ENCODE results near the gene CERS6. TPM values are rescaled to one million over a fixed set of nuclear protein-coding genes. Genes with fewer than 3 reads are reported as not detected.

Gene CERS6
- total RNA-seq, 1 donor from 2014 or later, result 30.9 TPM

DNA sequence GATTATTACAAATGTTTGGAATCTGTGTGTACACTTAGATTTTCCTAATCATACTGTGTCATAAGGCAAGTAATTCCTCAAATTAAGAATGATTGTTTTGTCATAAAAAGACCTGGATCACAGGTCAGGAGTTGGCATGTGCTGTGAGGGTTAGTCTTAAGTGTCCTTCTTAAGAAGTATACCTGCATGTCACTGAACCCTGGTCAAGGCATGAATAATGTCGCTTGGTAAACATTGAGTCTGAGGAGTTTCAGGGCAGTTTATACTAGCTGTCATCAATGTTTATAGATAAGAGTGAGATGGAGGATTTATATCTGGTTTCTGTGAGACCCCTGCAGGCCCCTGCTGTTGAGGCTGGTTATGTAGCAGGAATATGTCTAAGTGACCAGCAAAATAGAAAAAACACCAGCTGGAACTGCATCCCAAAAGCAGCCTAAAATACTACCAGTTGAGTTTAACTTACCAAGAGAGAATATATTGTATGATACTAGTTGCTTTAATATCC, 234.4 kb downstream of the CERS6 start:
- H3K36me3 Mint-ChIP-seq (ENCODE audit: unreplicated experiment), result peaks cover 15% of the 10 kb centered on the region

DNA sequence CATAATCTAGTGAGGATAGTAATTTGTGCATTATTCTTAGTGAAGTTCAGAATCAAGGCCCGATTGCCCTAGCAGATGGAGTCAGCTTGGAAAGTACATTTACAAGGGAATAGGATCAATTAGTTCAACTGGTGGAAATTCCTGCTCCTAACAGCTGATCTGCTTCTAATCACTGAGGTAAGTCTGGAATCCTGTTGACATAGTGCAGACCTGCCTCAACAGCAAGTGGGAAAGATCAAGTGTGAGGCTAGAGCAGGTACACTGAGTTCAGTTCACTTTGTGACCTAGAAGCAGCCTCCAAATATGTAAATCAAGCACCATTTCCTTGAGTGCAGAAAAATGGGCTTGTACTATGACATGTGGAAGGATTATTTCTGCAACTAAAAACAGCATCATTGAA, 235.1 kb downstream of the CERS6 start:
- TF ChIP-seq, protein P1, sequence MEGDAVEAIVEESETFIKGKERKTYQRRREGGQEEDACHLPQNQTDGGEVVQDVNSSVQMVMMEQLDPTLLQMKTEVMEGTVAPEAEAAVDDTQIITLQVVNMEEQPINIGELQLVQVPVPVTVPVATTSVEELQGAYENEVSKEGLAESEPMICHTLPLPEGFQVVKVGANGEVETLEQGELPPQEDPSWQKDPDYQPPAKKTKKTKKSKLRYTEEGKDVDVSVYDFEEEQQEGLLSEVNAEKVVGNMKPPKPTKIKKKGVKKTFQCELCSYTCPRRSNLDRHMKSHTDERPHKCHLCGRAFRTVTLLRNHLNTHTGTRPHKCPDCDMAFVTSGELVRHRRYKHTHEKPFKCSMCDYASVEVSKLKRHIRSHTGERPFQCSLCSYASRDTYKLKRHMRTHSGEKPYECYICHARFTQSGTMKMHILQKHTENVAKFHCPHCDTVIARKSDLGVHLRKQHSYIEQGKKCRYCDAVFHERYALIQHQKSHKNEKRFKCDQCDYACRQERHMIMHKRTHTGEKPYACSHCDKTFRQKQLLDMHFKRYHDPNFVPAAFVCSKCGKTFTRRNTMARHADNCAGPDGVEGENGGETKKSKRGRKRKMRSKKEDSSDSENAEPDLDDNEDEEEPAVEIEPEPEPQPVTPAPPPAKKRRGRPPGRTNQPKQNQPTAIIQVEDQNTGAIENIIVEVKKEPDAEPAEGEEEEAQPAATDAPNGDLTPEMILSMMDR (IDR thresholded peaks at IDR 0.05), result no peak
- H3K9me3 Mint-ChIP-seq (ENCODE audit: unreplicated experiment), result no peaks in the 10 kb centered on the region
- H3K4me1 Mint-ChIP-seq (ENCODE audit: unreplicated experiment), result peaks cover 11% of the 10 kb centered on the region
- no peak for DNase-seq (ENCODE audit: extremely low spot score, unreplicated experiment)
- no peaks in the 10 kb centered on the region for H3K27me3 Mint-ChIP-seq (ENCODE audit: unreplicated experiment)
- no peak overlapping the region for H3K4me3 Mint-ChIP-seq (ENCODE audit: unreplicated experiment)
- peaks cover 19% of the 10 kb centered on the region for H3K36me3 Mint-ChIP-seq (ENCODE audit: unreplicated experiment)
- no peak overlapping the region for H3K27ac Mint-ChIP-seq (ENCODE audit: unreplicated experiment)

More for the DNA sequence above, 234.4 kb downstream of the CERS6 start:
- Mint-ChIP-seq H3K9me3 (ENCODE audit: unreplicated experiment) (no peaks in the 10 kb centered on the region), H3K4me1 (ENCODE audit: unreplicated experiment) (peaks cover 19% of the 10 kb centered on the region), H3K4me3 (ENCODE audit: unreplicated experiment) (no peak overlapping the region), H3K27me3 (ENCODE audit: unreplicated experiment) (no peaks in the 10 kb centered on the region), H3K27ac (ENCODE audit: unreplicated experiment) (no peak overlapping the region)
- no peak for DNase-seq (ENCODE audit: extremely low spot score, unreplicated experiment)
- TF ChIP-seq, protein P1 (IDR thresholded peaks at IDR 0.05), result no peak

DNA sequence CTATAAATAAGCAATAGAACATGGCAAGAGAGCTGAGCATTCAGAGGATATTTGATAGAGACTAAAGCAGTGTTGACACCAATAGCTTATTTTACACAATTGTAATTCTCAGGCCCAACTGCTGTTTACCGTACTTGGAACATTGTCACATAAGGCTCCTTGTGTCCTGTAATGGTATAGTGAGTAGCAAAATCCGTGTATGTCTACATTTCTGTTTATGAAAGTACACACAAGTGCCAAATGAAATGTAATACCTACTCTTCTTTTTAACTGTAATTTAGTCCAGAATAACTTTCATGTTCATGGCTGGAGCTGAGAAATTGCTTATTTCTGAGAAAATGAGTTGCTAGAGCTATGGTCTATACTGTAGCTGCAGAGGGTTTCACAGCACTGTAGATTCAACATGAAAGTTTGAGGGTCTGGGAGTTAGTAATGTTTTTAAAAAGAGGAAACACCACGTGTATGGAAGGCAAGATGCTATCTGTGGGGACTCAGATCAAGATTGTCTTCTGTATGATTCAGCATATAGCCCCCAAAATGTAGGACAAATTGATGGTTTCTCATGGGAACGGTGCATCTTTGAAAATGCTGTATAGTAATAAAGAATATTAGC, 236.2 kb downstream of the CERS6 start:
- Mint-ChIP-seq H3K4me3 (ENCODE audit: unreplicated experiment) (no peak overlapping the region), H3K9me3 (ENCODE audit: unreplicated experiment) (no peaks in the 10 kb centered on the region), H3K27ac (ENCODE audit: unreplicated experiment) (no peak overlapping the region), H3K4me1 (ENCODE audit: unreplicated experiment) (peaks cover 2% of the 10 kb centered on the region), H3K36me3 (ENCODE audit: unreplicated experiment) (peaks cover 23% of the 10 kb centered on the region), H3K27me3 (ENCODE audit: unreplicated experiment) (no peaks in the 10 kb centered on the region)
- TF ChIP-seq, protein P1 (IDR thresholded peaks at IDR 0.05), result no peak
- DNase-seq (ENCODE audit: extremely low spot score, unreplicated experiment), result no peak

DNA sequence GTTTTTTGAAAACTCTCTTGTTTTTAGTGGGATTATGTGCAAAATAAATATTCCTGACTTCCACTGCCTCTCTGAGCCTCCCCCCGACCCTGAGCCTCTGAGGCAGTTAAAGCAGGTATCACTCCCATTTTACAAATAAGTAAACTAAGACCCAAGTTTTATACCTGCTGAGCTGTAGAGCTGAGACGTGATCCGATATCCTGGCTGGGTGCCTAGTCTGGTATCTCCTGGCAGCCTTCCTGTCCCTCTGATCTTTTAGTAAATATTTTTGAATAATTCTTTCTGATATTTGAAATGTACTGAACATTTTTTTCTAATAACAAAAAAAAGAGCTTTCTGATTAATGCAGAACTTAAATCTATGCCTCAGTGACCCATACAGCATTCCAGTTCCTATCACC, 238.1 kb downstream of the CERS6 start:
- Mint-ChIP-seq H3K4me1 (ENCODE audit: unreplicated experiment) (no peaks in the 10 kb centered on the region), H3K4me3 (ENCODE audit: unreplicated experiment) (no peak overlapping the region), H3K36me3 (ENCODE audit: unreplicated experiment) (peaks cover 28% of the 10 kb centered on the region), H3K27me3 (ENCODE audit: unreplicated experiment) (no peaks in the 10 kb centered on the region), H3K27ac (ENCODE audit: unreplicated experiment) (no peak overlapping the region), H3K9me3 (ENCODE audit: unreplicated experiment) (no peaks in the 10 kb centered on the region)
- DNase-seq (ENCODE audit: extremely low spot score, unreplicated experiment), result no peak
- TF ChIP-seq, protein P1 (IDR thresholded peaks at IDR 0.05), result no peak

DNA sequence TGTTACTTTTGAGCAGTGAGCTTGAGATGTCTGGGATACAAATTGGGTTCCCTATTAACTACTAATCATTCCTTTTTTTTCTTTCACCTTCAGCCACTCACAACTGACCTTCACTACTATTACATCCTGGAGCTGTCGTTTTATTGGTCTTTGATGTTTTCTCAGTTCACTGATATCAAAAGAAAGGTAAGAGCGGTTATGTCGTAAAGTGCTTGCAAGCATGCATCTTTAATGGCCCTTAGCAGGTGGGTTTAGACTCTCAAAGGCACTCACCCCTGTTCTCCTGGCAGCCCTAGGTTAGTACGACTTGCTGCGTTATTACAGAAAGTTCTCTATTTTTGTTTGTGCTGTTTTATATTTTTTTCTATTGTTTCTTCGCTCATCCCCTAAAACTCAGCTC, 238.8 kb downstream of the CERS6 start:
- no peaks in the 10 kb centered on the region for H3K27me3 Mint-ChIP-seq (ENCODE audit: unreplicated experiment)
- no peak overlapping the region for H3K4me3 Mint-ChIP-seq (ENCODE audit: unreplicated experiment)
- peaks cover 5% of the 10 kb centered on the region for H3K4me1 Mint-ChIP-seq (ENCODE audit: unreplicated experiment)
- H3K9me3 Mint-ChIP-seq (ENCODE audit: unreplicated experiment), result no peaks in the 10 kb centered on the region
- DNase-seq (ENCODE audit: extremely low spot score, unreplicated experiment), result no peak
- TF ChIP-seq, protein P1 (IDR thresholded peaks at IDR 0.05), result no peak
- no peak overlapping the region for H3K27ac Mint-ChIP-seq (ENCODE audit: unreplicated experiment)
- H3K36me3 Mint-ChIP-seq (ENCODE audit: unreplicated experiment), result peaks cover 28% of the 10 kb centered on the region
